ENCODE results near the gene PLEKHO2.

DNA sequence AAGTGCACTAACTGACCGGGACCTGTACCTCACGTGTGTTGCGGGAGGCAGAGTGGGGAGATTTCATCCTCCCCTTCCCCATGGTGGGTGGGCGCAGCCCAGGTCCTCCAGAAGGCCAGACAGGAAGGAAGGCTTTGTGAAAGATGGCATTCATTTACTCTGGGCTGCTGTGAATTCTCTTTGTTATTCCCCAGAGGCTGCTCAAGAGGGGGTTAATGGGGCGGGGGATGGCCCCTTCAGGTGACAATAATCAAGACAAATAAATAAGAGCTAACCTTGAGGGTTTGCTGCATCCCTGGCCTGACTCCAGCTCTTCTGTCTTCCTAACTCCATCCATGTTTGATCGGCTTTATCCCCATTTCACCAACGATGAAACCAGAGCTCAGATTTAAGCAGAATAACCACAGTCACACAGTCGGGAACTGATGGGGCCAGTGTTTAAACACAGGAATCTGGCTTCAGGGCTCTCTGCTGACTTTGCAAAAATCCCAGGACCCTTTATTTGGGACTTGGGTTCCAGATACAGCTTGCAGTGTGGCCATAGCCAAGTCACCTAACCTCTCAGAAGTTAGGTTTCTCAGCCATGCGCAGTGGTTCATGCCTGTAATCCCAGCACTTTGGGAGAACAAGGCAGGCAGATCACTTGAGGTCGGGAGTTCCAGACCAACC lies 32.8 kb upstream of the PLEKHO2 start:
- TF ChIP-seq, protein P1, sequence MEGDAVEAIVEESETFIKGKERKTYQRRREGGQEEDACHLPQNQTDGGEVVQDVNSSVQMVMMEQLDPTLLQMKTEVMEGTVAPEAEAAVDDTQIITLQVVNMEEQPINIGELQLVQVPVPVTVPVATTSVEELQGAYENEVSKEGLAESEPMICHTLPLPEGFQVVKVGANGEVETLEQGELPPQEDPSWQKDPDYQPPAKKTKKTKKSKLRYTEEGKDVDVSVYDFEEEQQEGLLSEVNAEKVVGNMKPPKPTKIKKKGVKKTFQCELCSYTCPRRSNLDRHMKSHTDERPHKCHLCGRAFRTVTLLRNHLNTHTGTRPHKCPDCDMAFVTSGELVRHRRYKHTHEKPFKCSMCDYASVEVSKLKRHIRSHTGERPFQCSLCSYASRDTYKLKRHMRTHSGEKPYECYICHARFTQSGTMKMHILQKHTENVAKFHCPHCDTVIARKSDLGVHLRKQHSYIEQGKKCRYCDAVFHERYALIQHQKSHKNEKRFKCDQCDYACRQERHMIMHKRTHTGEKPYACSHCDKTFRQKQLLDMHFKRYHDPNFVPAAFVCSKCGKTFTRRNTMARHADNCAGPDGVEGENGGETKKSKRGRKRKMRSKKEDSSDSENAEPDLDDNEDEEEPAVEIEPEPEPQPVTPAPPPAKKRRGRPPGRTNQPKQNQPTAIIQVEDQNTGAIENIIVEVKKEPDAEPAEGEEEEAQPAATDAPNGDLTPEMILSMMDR (IDR thresholded peaks at IDR 0.05 in 4 of 5, conservative IDR thresholded peaks at IDR 0.05 in 1 of 5), result no peak
- no peak for TF ChIP-seq POLR2A (IDR thresholded peaks at IDR 0.05)
